HG02870 (cell line): ENCODE measurements around the gene ALPK3.

Experiments
- ATAC-seq: cut with Tn5 transposase; IDR thresholded peaks from one replicate; pipeline ENCODE4 v1.9.1; 2021; ENCODE audit warnings: mild to moderate bottlenecking, moderate library complexity; ENCODE audit not compliant: unreplicated experiment

Gene ALPK3

DNA sequence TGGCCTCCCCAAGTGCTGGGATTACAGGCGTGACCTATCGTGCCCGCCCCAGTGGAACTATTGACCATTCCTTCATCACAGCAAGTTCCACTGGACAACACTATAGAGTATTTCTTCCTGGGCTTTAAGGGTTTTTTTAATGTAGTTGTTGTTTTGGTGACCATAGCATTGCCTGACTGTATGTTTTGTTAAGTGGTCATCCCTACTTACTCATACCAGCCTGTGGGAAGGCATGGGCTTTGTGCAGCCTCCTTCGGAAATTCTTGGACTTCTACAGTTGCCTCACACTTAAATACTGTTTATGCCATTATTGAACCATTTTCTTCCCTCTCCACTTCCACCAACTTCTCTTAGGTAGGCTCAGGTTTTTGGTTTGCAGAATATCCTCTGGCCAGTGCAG, 19.9 kb upstream of the ALPK3 start:
- ATAC-seq: no peak

GRCh38 chr15:84797801-84798200, 19.4 kb upstream of the ALPK3 start:
- no peak for ATAC-seq

DNA sequence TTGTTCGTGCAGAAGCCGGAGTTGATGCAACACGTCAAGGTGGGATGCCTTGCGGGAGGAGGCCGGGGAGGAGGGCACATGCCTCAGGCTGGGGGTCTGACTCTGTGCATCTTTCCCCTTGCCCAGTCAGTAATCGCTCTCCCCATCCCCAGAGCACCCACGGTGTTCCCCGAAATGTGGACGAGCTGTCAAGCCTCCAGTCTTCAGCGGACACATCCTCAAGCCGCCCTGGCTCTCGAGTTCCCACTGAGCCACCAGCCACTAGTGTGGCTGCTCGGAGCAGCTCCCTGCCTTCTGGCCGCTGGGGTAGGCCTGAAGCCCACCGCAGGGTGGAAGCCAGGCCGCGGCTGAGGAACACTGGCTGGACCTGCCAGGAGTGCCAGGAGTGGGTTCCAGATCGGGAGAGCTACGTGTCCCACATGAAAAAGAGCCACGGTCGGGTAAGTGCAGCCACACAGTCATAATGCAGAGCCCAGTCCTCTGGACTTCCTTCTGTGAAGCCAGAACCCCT, 18.7 kb upstream of the ALPK3 start:
- ATAC-seq: no peak

GRCh38 chr15:84799511-84800187, 17.5 kb upstream of the ALPK3 start:
- ATAC-seq: no peak

- ATAC-seq: no peak
Measured at GRCh38 chr15:84800365-84800806, 16.8 kb upstream of the ALPK3 start.

DNA sequence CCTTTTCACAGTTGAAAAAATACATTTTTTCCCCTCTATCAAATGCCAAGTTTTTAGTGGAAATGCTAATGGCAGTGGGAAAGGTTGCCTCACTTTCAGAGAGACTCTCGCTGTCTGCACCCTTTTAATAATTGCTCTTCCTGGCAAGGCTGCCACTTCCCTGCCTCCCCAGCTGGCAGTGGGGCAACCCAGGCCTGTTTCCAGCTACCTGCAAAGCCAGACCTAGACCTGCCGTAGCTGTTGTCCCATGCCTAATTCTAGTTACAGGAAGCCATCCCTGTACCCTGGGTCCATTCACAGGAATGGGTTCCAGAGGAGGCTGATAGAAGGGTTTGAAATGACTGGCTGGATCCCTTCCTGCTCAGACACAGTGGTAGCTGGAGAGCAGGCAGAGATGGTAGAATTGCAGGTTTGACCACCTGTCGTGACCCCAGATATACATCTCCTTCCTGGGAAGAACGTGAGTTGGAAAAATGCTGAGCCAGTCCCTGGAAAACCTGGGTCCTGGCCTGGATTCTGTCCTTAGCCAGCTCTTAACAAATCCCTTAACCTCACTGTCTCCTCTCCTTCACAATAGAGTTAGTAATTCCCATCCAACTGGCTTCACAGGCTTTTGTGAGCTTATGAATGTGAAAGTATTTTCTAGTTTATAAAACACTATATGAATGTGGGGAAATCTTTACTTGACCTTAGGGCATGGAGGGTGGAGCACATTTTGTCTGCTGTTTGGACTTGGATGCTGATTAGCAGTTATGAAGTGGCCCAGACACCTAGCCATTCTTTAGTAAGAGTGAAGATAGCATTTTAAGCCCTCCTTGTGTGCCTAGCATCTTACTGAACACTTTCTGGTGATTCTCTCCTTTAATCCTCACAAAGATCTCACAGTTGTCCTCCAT, 12.9 kb upstream of the ALPK3 start:
- ATAC-seq: no peak

DNA sequence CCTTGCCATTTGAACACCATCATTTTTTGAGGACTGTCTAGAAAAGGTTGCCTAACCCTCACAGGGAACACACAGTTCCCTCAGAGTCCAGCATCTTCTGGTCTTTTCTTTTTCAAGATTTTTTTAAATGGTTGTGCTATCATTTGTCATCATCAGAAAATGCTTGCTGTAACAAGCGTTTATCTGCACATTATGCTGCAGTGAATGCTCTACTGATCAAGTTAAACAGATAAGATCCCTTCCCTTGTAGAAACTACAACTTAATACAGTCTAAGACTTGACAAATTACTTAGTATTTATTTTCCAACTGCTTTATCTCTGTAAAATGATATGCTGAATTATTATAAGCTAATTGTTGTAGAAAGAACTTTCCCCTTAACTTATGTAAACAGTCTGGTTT, 11.9 kb upstream of the ALPK3 start:
- no peak for ATAC-seq

DNA sequence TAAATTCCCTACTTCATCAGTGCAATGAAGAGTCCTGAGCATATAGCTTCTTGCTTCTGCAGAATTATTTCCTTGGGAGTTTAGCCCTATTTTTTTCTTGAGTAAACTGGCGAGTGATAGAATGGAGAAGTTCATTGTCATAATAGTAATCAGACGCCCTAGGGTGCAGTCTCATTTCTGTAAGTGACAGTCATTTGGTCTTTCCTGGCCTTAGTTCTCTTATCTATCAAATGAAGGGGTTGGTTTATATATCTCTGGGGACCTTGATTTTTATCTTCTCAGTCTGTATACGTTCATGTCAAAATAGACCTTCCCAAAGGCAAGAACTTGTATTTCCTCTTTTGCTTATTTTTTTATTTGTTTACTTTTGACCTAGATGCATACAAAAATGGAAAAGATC, 9.9 kb upstream of the ALPK3 start:
- no peak for ATAC-seq

DNA sequence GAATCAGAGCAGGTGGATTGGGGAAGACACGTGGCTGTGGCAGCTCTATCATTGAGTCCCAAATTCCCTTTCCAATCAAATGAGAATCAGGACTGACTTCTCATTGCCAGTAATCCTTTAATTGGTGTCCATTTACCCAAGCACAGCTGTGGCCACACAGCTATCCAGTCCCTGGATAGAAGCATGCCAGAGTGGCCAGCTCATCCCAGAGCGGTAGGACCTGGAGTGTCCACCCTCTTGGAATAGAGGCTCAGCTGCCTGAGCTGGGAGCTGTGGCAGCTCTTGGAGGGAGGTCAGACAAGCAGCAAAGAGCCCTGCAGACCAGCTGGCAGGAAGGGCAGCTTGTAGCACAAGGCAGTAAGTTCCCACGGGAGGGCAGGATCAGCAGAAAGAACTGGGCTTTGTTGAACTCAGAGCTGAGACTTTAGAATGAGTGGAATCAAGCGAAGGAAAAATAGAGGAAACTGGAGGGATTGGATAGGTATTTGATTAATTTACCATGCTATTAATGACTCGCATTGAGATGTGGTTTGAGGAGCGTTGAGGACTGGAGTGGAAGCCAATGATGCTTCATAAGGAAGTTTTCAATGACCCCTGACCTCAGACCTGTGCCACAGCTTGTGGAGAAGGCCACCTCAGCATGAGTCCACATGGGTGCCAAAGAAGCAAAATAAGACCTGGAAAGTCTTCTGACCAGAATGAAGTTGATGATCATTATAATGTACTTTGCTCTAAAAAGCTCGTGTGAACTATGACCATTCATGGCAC, 6.9 kb upstream of the ALPK3 start:
- no peak for ATAC-seq

DNA sequence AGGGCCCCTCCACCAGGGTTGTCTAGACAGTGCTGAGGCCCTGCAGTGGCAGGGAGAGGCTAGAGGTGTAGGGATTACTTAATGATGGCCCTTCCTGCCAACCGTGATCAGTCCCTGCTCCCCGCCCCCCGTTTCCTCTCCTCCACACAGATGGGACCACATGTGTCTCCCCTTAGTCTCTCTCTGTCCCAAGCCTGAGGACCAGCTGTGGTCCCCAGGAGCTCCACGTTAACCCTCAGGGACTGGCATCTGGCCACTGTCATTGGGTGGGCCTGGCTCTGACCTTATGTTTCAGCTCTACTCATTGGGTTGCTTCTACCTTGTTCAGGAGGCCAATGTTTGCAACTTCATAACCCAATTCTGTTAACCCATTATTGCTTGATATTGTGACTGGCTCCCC, 6.0 kb upstream of the ALPK3 start:
- no peak for ATAC-seq

DNA sequence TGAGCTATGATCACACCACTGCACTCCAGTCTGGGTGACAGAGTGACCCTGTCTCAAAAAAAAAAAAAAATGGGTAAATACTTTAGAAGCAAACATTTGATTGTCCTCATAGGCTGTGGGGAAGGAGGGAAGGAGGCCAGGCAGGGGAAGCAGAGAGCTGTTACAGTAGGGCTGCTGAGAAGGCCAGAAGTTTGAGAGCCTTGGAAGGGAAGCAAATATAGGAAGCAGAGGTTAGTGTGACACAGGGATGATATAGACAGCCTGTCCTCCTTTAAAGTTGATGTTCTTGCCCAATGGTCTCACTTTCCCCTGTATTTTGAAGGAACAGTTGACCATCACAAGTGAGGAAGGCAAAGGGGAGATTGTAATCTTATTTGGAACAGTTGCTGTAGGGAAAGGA, 5.3 kb upstream of the ALPK3 start:
- ATAC-seq: no peak

- no peak for ATAC-seq
Measured at GRCh38 chr15:84812842-84813241, 4.3 kb upstream of the ALPK3 start.

GRCh38 chr15:84813435-84813834, 3.7 kb upstream of the ALPK3 start:
- no peak for ATAC-seq

- ATAC-seq: no peak
Measured at GRCh38 chr15:84813931-84814330, 3.2 kb upstream of the ALPK3 start.

DNA sequence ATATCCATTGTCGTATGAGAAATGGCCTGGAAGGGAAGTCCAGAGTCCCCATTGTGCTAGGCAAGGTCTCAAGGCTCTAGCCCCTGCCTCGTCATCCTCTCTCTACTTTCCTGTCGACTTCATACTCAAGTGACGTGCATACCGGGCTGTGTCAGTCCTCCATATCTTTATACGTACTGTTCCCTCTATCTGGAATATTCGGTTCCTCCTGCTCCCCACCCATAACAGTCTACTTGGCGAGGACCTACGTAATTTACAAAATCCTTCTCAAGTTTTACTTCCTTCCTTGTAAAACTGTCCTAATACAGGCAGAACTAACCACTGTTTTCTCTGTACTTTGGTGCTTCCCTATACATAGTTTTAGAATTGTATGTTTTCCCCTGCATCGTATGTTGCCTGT, 2.2 kb upstream of the ALPK3 start:
- ATAC-seq: no peak

DNA sequence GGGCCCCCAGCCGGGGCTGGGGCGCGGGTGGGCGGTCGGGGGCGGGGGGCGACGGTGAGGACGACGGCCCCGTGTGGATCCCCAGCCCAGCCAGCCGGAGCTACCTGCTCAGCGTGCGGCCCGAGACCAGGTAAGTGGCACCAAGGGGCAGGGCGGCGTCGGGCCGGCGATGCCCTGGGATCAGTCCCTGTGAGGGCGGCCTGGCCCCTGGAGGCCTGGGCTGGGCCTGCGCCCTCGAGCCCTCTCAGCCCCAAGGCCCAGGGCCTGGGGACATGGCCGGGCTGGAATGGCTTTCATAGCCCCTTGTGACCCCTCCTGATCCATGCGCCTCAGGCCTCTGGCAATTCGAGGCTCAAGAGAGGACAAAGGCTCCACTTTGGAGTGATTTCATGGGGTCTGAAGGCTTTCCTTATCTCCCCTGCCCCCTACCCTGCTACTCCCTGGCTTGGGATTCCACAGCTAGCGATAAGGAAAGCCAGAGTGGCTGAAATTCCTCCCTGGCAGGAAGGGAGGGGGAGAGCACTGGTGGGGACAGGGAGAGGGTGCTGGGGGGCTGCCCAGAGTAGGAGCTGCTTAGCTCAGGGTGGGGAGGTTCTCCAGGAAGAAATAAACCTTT, 418 bp downstream of the ALPK3 start:
- no peak for ATAC-seq

DNA sequence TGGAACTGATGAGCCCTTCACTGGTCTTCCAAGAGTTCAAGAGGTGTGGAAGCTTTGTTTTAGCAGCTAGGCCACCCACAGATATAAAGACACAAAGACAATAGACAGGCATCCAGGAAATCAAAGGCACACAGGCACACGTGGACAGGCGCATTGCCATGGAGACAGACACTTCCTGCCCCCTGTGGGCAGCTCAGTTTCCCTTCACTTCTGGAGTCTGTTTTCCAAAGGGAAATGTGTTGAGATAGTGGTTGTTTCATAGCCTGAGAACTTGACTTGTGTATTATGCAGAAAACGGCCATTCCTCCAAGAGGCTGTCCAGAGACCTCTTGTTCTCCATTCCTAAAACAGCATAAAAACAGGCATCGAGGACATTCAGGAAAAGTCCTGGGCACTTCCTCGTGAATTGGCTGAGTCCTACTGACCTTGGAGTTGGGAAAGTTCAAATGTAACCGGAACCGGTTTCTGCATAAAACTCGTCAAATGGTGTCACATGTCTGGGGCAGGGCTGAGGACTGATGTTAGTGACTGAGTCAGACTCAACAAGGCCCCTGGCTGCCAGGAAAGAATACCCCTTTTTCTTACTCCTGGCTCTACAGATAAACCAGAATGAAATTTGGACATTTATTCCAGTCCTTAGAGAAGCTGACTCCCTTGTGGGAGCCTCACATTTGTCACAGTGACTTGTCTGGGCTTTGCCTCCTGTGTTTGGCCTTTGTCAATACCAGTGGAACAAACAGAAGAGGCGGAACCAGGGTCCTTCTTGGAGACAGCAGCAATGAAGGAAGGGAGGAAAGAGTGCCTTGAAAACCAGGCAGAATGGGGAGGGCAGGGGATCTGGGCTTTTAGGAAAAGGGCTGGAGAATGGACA, 1.3 kb downstream of the ALPK3 start:
- no peak for ATAC-seq

DNA sequence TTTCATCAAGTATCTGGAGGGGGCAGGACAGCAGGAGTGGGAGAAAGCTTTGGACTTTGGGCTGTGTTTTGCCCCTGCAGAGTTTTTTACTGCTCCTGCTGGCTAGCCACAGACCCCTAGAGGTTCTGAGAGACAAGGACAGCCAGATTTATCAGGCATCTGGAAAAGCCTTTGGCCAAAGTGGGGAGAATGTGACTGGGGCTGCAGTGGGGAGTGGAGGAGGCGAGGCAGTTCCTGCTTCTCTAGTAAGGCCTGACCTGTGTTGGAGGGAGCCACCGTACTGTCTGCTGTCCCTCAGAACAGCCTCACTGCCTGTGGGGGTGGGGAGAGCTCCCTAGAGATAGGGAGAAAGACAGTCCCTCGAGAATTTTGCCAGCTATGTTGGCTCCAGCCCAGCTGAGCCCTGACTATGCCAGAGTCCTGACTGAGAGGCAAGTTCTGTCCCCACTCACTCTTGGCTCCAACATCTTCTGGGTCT, 2.2 kb downstream of the ALPK3 start:
- no peak for ATAC-seq

DNA sequence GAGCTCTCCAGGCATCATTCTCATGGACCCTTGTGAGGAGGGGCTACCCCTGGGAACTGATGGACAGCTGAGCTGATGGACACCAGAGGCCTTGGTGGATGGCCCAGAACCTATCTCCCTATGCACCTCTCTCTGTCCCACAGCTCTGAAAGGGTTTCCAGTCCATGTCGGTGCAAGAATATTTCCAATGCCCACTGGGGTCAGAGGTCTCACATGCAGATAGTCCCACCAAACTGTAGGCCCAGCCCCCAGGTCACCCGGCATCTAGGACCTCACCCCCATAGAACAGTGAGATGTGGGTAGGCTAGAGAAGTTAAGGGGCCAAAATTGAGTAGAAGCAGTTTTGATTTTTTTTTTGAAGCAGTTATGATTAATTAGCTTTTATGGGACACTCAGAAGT, 2.6 kb downstream of the ALPK3 start:
- no peak for ATAC-seq

GRCh38 chr15:84821501-84822021, 4.4 kb downstream of the ALPK3 start:
- no peak for ATAC-seq
